ENCODE measurements around the gene DLL3. TPM values are rescaled to one million over a fixed set of nuclear protein-coding genes. Genes with fewer than 3 reads are reported as not detected.

DLL3 gene
- total RNA-seq, 1 experiment from 2014 or later: 0.17 TPM

GRCh38 chr19:39517432-39517831, 18.7 kb downstream of the DLL3 start:
- H4K20me1 ChIP-seq (ENCODE audit: insufficient read depth): no peaks in the 10 kb centered on the region
- H2AFZ ChIP-seq (ENCODE audit: low read depth, low read length, poor library complexity, severe bottlenecking): no peak overlapping the region
- no peak for DNase-seq (ENCODE audit: low read depth, low spot score)
- no peak overlapping the region for H3K27ac ChIP-seq (ENCODE audit: low read depth, low read length)
- H3K4me3 ChIP-seq (replicated peaks in 1 of 2; ENCODE audit: low read depth in 1 of 2, low read length in 2 of 2): no peak overlapping the region
- H3K9me2 ChIP-seq (ENCODE audit: insufficient read depth): no peaks in the 10 kb centered on the region
- no peaks in the 10 kb centered on the region for H3K4me1 ChIP-seq (ENCODE audit: control insufficient read depth in 1 of 2, insufficient read depth in 2 of 2, low read length in 2 of 2)
- no peak for TF ChIP-seq EGR1 (IDR thresholded peaks at IDR 0.05; ENCODE audit: low read depth)
- TF ChIP-seq POLR2A (IDR thresholded peaks at IDR 0.05; ENCODE audit: borderline replicate concordance, extremely low read depth, insufficient read depth, insufficient read length): no peak
- no peak for TF ChIP-seq CBX3 (IDR thresholded peaks at IDR 0.05; ENCODE audit: low read depth)
- TF ChIP-seq JUND (IDR thresholded peaks at IDR 0.05): no peak
- TF ChIP-seq ZNF274 (IDR thresholded peaks at IDR 0.05; ENCODE audit: low read depth, low read length): no peak
- TF ChIP-seq YY1 (IDR thresholded peaks at IDR 0.05; ENCODE audit: extremely low read depth, insufficient replicate concordance, low read depth, low read length): no peak
- no peak for TF ChIP-seq EZH2phosphoT487 (IDR thresholded peaks at IDR 0.05; ENCODE audit: borderline replicate concordance)
- no peak for TF ChIP-seq SRF (IDR thresholded peaks at IDR 0.05; ENCODE audit: low read depth)
- TF ChIP-seq, protein P1, sequence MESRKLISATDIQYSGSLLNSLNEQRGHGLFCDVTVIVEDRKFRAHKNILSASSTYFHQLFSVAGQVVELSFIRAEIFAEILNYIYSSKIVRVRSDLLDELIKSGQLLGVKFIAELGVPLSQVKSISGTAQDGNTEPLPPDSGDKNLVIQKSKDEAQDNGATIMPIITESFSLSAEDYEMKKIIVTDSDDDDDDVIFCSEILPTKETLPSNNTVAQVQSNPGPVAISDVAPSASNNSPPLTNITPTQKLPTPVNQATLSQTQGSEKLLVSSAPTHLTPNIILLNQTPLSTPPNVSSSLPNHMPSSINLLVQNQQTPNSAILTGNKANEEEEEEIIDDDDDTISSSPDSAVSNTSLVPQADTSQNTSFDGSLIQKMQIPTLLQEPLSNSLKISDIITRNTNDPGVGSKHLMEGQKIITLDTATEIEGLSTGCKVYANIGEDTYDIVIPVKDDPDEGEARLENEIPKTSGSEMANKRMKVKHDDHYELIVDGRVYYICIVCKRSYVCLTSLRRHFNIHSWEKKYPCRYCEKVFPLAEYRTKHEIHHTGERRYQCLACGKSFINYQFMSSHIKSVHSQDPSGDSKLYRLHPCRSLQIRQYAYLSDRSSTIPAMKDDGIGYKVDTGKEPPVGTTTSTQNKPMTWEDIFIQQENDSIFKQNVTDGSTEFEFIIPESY (IDR thresholded peaks at IDR 0.05; ENCODE audit: extremely low read depth, insufficient replicate concordance, low read length): no peak
- TF ChIP-seq SP1 (IDR thresholded peaks at IDR 0.05; ENCODE audit: low read depth): no peak
- no peak for TF ChIP-seq REST (IDR thresholded peaks at IDR 0.05; ENCODE audit: low read depth)
- TF ChIP-seq ELF1 (IDR thresholded peaks at IDR 0.05; ENCODE audit: borderline replicate concordance, low read depth): no peak
- TF ChIP-seq, protein P2, sequence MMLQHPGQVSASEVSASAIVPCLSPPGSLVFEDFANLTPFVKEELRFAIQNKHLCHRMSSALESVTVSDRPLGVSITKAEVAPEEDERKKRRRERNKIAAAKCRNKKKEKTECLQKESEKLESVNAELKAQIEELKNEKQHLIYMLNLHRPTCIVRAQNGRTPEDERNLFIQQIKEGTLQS (IDR thresholded peaks at IDR 0.05): no peak
- no TSS peak for BruUV-seq (replicated peaks)
- H3K4me2 ChIP-seq (ENCODE audit: low read length): no peak overlapping the region
- POLR2A ChIA-PET: no interaction called here
- no peaks in the 10 kb centered on the region for H3K79me2 ChIP-seq (ENCODE audit: insufficient read depth, low read length)
- RAD21 ChIA-PET (ENCODE audit: low non-redundant PET in 1 of 2, low total read pairs in 2 of 2, uncharacterized antibody in 2 of 2, unreplicated experiment in 2 of 2): no interaction called here
- CTCF ChIA-PET: interaction anchor here (1.6 kb wide), 1 partner anchor 15 kb away, joined by 5 read pairs; no protein-coding TSS in a partner anchor
- no peak for ATAC-seq
- H3K9ac ChIP-seq (ENCODE audit: low read length): no peak overlapping the region
- H3K36me3 ChIP-seq (ENCODE audit: control insufficient read depth in 1 of 2, insufficient read depth in 2 of 2, low read length in 2 of 2): no peaks in the 10 kb centered on the region
- no peaks in the 10 kb centered on the region for H3K9me3 ChIP-seq (ENCODE audit: control insufficient read depth in 1 of 2, insufficient read depth in 1 of 2, low read depth in 1 of 2, low read length in 2 of 2)
- H3K27me3 ChIP-seq (ENCODE audit: insufficient read depth, low read length): no peaks in the 10 kb centered on the region
- intact Hi-C loops (cut with micrococcal nuclease): no loop called here

Measured in HCT116 (cell line).